GM21390 (cell line): ENCODE results near the gene MCCC2.
A peak's percentile ranks its signal among the peaks of the same experiment; 100 is the strongest.
"Not testable (repeated sequence)": the region's sequence is repeated elsewhere in the genome, so short reads cannot be mapped to it uniquely, and the experiment has no call there.

ENCODE experiments used
- ATAC-seq: cut with Tn5 transposase; IDR thresholded peaks from one replicate; pipeline ENCODE4 v1.9.1; 2021; ENCODE audit not compliant: unreplicated experiment

The MCCC2 gene

DNA sequence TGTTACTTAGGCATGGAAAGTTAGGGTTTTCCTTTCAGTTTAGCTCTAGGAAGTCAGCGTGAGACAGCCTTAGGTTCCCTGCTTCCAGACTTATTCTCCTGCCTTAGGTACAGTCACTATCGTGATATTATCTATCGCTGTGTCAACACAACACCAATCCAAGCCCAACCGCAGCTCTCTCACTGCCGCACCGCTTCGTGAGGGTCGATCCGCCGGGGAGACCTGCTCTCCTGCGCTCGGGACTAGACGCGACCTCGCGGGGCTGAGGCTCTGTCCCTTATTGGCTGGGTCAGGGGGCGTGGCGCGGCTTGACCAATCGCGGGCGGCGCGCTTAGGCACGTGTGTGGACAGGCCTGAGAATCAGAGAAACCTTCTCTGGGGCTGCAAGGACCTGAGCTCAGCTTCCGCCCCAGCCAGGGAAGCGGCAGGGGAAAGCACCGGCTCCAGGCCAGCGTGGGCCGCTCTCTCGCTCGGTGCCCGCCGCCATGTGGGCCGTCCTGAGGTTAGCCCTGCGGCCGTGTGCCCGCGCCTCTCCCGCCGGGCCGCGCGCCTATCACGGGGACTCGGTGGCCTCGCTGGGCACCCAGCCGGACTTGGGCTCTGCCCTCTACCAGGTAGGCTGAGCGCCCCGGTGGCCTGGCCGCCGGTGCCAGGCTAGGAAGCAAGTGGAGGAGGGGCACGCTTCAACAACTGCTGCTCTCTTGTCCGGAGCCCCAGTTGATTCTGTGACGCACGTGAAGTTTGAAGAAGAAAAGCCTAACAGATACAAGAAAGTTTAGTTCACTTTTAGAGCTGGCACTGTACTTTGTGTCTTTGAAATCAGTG is at the start of gene MCCC2:
Gene MCCC2, plus strand, starts transcription at position 400 of the 825 bp plus-strand sequence. Its CDS starts 86 bp downstream, at position 486.
- peak; percentile 97 for ATAC-seq

DNA sequence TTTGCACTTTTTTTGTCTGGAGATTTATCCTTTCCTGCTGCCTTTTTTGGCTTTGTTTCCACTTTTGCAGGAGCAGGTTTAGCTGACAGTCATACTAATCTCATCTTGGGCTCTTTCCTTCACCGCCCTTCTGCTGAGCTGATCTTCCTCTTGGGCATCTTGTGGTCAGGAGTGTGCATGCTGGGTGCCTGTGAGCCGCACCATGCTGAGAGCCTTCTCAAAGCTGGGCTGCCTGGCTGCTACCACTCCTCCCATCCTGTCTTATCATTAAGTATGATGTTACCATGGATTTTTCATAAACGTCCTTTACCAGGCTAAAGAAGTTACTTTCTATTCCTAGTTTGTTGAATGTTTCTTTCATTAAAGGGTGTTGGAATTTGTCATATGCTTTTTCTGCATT is 49.5 kb upstream of the MCCC2 start:
- ATAC-seq: no peak

DNA sequence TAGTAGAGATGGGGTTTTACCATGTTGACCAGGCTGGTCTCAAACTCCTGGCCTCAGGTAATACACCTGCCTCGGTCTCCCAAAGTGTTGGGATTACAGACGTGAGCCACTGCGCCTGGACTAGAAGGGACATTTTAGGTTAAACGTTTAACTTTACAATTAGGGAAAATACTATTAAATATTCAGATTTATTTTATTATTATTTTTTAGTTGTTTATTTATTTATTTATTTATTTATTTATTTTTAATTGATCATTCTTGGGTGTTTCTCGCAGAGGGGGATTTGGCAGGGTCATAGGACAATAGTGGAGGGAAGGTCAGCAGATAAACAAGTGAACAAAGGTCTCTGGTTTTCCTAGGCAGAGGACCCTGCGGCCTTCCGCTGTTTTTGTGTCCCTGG is 36.3 kb upstream of the MCCC2 start:
- ATAC-seq: not testable (repeated sequence)

DNA sequence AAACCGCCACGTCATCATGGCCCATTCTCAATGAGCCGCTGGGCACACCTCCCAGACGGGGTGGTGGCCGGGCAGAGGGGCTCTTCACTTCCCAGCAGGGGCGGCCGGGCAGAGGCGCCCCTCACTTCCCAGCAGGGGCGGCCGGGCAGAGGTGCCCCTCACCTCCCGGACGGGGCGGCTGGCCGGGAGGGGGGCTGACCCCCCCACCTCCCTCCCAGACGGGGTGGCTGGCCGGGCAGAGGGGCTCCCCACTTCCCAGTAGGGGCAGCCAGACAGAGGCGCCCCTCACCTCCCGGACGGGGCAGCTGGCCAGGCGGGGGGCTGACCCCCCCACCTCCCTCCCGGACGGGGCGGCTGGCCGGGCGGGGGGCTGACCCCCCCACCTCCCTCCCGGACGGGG is 35.6 kb upstream of the MCCC2 start:
- not testable (repeated sequence) for ATAC-seq

DNA sequence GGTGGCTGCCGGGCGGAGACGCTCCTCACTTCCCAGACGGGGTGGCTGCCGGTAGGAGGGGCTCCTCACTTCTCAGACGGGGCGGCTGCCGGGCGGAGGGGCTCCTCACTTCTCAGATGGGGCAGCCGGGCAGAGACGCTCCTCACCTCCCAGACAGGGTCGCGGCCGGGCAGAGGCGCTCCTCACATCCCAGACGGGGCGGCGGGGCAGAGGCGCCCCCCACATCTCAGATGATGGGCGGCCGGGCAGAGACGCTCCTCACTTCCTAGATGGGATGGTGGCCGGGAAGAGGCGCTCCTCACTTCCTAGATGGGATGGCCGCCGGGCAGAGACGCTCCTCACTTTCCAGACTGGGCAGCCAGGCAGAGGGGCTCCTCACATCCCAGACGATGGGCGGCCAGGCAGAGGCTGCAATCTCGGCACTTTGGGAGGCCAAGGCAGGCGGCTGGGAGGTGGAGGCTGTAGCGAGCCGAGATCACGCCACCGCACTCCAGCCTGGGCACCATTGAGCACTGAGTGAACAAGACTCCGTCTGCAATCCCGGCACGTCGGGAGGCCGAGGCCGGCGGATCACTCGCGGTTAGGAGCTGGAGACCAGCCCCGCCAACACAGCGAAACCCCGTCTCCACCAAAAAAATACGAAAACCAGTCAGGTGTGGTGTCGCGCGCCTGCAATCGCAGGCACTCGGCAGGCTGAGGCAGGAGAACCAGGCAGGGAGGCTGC is 35.0 kb upstream of the MCCC2 start:
- ATAC-seq: not testable (repeated sequence)

DNA sequence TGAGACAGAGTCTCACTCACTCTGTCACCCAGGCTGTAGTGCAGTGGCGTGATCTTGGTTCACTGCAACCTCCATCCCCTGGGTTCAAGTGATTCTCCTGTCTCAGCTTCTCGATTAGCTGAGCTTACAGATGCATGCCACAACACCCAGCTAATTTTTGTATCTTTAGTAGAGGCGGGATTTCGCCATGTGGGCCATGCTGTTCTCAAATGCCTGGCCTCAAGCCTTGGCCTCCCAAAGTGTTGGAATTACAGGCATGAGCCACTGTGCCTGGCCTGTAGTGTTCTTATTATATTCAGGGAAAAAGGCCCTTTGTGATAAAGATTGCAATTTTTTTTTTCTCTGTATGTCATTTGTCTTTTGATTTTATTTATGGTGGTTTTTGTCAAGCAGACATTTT is 24.0 kb upstream of the MCCC2 start:
- no peak for ATAC-seq

DNA sequence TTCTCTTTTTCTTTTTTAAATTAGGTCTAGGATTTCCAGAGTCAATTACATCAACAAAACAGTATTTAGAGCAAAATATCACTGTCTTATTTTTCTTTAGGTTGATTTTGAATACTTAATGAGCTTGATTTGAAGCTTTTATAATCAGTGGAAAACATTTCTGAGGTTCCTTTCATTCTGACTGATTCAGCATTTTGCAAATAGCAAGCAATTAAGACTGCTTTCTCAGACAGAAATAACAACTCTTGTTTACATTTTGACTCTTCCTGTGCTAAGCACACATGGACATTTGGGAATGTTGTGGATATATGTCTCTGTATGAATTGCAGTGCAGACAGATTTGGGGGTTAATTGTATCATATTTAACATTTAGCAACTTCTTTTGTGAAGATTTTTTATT is 22.2 kb upstream of the MCCC2 start:
- ATAC-seq: no peak

DNA sequence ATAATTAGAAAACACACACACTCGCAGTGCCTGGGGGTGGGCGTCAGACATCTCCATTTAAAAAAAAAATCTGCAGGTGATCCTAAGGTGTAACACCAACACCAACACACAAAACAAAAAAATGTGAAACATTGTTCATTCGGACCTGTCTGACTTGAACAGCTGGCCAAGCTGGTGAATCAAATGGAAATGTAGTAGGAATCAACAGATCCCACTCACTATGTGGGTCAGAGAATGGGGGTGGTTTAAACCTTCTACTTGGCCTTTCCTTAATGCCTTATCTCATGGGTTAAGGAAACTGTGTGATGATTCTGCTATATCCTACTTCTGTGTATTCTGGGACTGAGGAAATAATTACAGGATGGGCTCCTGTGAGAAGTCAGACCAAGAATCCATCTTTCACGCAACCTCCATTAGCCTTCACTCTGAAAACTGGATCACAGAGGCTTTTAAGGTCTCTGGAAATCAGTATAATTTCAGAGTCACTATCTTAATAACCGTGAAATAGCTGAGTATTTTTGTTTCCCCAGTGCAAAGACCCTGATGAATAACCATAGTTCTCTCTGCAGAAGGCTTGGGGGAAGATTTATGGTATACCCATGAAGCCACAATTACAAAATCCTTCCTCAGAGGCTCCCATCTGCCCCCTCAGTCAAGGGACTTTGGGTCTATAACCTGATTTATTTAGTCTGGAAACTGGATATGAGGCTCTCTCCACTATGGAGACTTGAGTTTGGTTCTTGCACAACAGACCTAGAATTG is 17.2 kb upstream of the MCCC2 start:
- ATAC-seq: no peak

DNA sequence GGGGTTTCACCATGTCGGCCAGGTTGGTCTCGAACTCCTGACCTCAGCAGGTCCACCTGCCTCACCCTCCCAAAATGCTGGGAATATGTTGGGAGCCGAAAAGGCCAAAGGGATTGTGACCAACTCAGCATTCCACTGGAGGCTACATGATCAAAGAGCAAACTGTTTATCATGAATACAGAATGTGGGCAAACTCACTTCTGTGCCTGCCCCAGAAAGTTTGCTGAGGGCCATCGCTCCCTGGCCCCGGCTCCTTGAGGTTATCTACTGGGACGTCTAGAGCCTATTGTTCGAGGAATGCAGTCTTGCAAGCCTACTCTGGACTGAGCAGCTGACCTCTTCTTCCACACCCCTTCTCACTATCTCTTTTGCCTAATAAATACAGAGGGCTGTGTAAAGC is 15.3 kb upstream of the MCCC2 start:
- ATAC-seq: not testable (repeated sequence)

DNA sequence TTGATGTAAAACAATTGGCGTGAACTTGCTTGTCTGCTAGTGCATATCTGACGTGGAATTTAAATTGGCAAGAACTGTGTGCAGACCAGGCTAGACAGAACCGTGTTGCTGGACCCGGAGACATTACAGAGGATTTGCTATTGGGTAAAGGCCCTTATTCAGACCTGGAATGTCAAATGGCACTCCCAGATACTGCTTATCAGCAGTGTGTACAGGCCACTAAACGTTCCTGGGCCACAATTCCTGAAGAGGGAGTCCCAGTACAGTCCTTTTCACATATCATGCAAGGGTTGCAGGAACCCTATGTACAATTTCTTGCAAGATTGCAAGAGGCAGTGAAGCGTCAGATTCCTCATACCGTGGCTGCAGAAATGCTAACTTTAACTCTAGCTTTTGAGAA is 13.5 kb upstream of the MCCC2 start:
- ATAC-seq: no peak

DNA sequence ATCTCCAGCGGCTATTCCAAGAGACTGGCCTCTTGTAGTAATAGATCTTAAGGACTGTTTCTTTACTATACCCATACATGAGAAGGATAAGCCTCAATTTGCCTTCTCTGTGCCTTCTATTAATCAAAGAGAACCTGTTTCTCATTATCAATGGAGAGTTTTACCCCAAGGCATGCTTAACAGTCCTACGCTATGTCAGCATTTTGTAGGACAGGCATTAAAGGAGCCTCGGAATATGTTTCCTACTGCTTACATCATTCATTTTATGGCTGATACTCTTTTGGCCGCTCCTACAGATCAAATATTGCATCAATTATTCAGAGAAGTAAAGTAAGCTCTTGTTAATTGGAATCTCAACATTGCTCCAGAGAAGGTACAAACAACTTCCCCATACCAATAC is 11.6 kb upstream of the MCCC2 start:
- not testable (repeated sequence) for ATAC-seq

DNA sequence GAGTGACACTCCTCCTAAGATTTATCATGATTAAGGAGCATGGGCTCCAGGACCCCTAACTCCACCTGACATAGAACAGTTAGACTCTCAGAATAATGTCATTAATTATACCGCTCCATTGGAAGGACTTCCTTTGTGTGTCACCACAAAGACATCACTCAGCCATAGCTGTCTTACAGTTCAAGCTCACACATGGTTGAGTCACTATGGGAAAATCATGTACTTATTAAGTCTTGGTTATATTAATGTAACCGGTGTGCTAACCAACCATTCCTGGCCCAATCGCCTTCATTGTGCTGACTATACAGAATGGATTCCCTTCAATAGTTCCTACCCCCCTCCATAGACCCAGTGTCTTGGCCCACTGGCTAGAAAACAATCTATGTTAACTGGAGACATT is 10.9 kb upstream of the MCCC2 start:
- ATAC-seq: no peak

DNA sequence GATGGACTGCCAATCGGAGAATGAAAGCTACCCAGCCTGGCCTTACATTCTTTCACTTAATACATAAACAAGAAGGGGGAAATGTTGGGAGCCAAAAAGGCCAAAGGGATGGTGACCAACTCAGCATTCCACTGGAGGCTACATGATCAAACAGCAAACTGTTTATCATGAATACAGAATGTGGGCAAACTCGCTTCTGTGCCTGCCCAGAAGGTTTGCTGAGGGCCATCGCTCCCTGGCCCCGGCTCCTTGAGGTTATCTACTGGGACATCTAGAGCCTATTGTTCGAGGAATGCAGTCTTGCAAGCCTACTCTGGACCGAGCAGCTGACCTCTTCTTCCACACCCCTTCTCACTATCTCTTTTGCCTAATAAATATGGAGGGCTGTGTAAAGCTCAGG is 9.3 kb upstream of the MCCC2 start:
- not testable (repeated sequence) for ATAC-seq

DNA sequence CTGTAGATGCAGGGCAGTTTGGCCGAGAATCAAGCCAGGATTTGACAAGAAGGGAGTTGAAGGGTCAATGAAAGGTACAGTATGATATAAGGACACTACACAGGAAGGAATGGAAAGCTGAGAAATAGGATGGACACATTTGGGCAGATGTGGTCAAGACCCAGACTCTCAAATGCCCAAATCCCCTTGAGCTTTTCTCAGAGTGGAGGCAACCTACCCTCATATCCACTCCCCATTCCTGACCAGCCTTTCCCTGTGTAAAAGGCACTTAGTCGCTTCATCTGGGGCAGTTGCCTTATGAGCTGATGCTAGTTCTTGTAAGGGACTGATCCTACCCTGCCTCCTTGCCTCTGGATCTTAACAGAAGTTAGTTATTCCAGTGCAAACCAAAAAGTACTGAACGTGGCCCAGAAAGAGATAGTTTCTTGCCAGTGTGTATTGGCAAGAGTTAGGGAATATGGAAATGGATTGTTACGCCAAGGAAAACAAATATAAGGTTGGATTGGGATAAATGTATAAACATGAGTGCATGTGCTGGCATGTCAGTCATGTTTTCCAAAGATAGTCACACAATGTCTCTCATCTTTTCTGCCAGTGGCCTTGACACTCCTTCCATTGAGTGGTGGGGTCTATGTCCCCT is 4.1 kb upstream of the MCCC2 start:
- no peak for ATAC-seq

DNA sequence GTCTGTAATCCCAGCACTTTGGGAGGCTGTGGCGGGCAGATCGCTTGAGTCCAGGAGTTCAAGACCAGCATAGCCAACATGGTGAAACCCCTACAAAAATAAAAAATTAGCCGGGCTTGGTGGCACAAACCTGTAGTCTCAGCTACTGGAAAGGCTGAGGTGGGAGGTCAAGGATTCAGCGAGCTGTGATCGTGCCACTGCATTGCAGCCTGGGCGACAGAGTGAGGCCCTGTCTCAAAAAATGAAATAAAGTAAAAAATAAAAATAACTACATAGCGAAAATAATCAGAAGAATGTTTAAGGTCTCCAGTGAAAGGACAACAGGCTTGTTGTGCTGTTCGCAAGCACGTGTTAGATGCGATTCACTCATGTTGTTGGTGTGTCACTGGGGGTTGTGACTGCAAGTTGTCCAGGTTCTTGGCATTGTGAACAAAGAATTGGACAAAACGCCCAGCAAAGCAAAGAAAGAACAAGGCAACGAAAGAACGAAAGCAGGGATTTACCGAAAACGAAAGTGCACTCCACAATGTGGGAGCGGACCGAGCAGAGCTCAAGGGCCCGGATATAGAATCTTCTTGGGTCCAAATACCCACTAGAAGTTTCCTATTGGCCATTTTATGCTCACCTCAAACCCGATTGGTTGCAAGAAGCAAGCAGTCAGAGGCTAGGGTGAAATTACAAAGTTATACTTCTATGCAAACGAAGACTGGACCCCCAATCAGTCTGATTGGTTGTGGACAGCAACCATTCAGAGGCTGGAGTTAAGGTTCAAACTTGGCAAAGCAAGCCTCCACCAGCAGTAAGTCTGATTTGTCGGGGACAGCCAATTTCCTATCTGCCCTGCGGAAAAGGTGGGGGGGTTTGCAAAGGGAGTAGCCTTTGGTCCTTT is 844 bp upstream of the MCCC2 start:
- ATAC-seq: peak; percentile 5

DNA sequence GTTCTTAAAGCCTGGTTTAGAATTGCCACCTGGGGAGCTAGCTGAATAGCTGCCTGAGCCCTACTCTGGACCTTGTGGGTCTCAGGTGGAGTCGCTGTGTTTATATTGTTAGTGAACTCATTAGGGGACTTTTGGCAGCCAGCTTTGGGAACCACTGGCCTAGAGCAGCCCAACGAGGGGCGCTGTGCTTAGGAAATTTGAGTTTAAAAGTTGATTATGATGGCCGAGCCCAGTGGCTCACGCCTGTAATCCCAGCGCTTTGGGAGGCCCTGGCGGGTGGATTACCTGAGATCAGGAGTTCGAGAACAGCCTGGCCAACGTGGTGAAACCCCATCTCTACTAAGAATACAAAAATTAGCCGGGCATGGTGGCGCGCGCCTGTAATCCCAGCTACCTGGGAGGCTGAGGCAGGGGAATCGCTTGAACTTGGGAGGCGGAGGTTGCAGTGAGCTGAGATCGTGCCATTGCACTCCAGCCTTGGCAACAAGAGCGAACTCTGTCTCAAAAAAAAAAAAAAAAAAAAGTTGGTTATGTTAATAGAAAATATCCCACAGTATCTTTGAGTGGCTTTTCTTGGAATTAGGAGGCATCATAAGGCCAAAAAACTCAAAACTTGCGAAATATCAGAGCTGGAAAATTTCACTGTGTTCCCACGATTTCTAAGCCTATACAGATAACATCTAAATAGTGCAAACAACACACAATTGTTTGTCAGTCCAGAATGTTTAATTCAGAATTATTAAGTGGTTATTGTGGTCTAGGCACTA is 809 bp downstream of the MCCC2 start:
- ATAC-seq: peak; percentile 2

DNA sequence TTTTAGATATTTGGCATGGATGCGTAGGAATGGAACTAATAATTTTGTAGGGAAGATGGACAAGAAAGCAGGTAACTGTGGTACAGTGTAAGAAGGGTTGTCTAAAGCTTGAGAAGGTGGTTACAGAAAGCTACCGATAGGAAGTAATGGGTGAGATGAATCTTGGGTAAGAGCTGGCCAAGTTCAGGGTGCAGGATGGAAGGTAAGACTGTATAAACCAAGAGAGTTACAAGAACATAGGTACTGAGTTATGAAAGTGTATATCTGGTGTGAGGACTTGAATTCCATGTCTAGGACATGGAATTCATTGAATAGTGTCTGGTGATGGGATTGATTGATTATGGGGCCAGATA is 1.4 kb downstream of the MCCC2 start:
- ATAC-seq: no peak

DNA sequence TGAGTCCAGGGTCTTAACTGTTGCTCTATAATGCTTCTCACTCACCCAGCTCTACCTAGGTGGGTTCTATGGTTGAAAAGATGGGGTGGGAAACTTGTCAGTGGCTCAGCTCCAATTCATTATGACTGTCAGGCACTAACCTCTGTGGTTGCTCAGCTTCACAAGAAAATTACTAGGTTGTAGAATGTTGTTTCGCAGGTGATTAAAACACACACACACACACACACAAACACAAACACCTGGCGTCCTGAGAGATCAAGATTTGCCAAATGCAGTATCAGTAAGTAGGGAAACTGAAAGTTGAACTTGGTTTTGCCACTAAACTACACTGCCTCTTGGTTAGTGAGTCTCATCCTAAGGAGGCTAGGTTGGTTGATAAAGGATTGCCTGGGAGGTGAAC is 2.8 kb downstream of the MCCC2 start:
- ATAC-seq: no peak

DNA sequence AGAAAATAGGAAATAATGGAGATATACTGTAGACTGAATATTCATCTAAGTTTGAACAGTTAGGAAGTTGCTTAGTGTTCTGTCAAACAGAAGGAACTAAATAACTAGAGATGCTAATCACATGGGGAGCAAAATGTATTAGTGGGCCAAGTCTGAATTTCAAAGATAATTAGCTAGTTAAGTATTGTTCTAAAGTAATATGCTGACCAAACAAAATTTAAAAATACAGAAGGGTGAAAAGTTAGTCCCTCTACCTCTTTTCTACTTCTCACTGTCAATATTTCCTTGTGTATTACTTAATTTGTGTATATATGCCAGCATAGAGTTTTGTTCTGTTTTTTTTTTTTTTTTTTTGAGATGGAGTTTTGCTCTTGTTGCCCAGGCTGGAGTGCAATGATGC is 4.0 kb downstream of the MCCC2 start:
- ATAC-seq: no peak

DNA sequence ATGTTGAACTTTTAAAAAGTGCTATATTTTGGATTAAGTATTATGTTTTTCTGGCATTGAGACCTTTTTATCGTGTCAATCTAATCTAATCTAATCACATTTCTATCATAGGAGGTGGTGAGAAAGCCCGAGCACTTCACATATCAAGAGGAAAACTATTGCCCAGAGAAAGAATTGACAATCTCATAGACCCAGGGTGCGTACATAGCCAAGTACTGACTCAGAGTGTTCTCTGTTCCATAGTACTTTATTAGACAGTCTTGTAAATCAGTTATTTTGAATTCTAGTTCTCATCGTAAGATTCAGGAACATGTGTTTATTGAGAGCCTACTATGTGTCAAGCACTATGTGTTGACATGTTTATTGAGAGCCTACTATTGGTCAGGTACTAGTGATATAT is 9.0 kb downstream of the MCCC2 start:
- ATAC-seq: no peak
